HEK293T (cell line): ENCODE data around the gene ZNF148.

Experiments
- HDGF ChIP-seq: fragments of 450-650 bp; IDR thresholded peaks from 2 replicates; pipeline ENCODE4 v1.6.1; 2017; ENCODE audit warnings: antibody characterized with exemption, borderline replicate concordance
- SP1 ChIP-seq: fragments of 450-650 bp; IDR thresholded peaks from 2 replicates; pipeline ENCODE4 v1.6.1; 2017
- SUZ12 ChIP-seq: fragments of 450-650 bp; IDR thresholded peaks from 2 replicates; pipeline ENCODE4 v1.6.1; 2016; ENCODE audit warnings: mild to moderate bottlenecking

- TF ChIP-seq HDGF: no peak
- TF ChIP-seq SUZ12: no peak
- TF ChIP-seq SP1: no peak
These were observed 25.5 kb downstream of the ZNF148 start for GRCh38 chr3:125349556-125350165.
